Parathyroid adenoma (tissue), 2 donors: ENCODE data around the gene CAMSAP2.

Experiments
- H2AFZ ChIP-seq: fragments of 300-600 bp; sonication (generic); one replicate; pipeline ENCODE4 v1.7.0; 2017; ENCODE audit warnings: antibody characterized with exemption, mild to moderate bottlenecking
- H3K27ac ChIP-seq: fragments of 300-600 bp; sonication (generic); one replicate; pipeline ENCODE4 v1.7.0; 2017
- H3K27me3 ChIP-seq: fragments of 300-600 bp; sonication (generic); one replicate; pipeline ENCODE4 v1.7.0; 2017; ENCODE audit warnings: low read length; ENCODE audit not compliant: control insufficient read depth, insufficient read depth
- H3K36me3 ChIP-seq: fragments of 300-600 bp; sonication (generic); one replicate; pipeline ENCODE4 v1.7.0; 2017; ENCODE audit warnings: low read length; ENCODE audit not compliant: control insufficient read depth, insufficient read depth
- H3K4me1 ChIP-seq: fragments of 300-600 bp; sonication (generic); one replicate; pipeline ENCODE4 v1.7.0; 2017; ENCODE audit warnings: control low read depth
- H3K4me2 ChIP-seq: fragments of 300-600 bp; sonication (generic); one replicate; pipeline ENCODE4 v1.7.0; 2017; ENCODE audit warnings: low read length
- H3K4me3 ChIP-seq: fragments of 300-600 bp; sonication (generic); one replicate; pipeline ENCODE4 v1.7.0; 2017; ENCODE audit warnings: low read depth, low read length
- H3K79me2 ChIP-seq: fragments of 300-600 bp; sonication (generic); one replicate; pipeline ENCODE4 v1.7.0; 2017; ENCODE audit warnings: control low read depth
- H3K9ac ChIP-seq: fragments of 300-600 bp; sonication (generic); one replicate; pipeline ENCODE4 v1.7.0; 2017; ENCODE audit warnings: mild to moderate bottlenecking
- H3K9me3 ChIP-seq: fragments of 300-600 bp; sonication (generic); one replicate; pipeline ENCODE4 v1.7.0; 2017; ENCODE audit warnings: low read length; ENCODE audit not compliant: control insufficient read depth
- CTCF ChIP-seq: fragments of 300-600 bp; sonication (generic); IDR thresholded peaks from one replicate; pipeline ENCODE4 v1.7.0; 2017; ENCODE audit warnings: antibody characterized with exemption, mild to moderate bottlenecking
- donor health status: primary hyperparathyroidism.

Gene CAMSAP2

DNA sequence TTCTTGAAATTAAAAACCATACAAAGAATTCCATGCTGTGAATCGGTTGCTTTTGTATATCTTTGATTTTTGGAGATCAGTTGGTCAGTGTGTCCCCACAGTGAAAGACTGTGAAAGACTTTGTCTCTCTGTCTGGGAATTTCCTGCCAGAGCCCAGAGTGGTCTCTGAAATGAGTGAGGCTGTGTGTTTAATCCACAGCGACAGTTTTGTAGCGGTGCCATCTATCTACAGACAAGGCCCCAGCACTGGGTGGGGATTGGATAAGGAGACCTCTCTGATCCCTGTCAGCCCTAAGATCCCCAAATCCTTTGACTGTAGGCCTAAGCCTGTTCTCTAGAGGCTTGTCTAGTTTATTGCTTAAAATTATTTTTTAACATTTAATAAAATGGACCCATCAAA, 144.4 kb downstream of the CAMSAP2 start:
- H3K79me2 ChIP-seq = no peaks in the 10 kb centered on the region
- no peak for TF ChIP-seq CTCF
- H3K36me3 ChIP-seq = no peaks in the 10 kb centered on the region
- H3K4me1 ChIP-seq = no peaks in the 10 kb centered on the region
- H3K9ac ChIP-seq = no peak overlapping the region
- no peak overlapping the region for H3K4me2 ChIP-seq
- H2AFZ ChIP-seq = no peak overlapping the region
- no peak overlapping the region for H3K27ac ChIP-seq
- H3K9me3 ChIP-seq = no peaks in the 10 kb centered on the region
- H3K4me3 ChIP-seq = no peak overlapping the region
- H3K27me3 ChIP-seq = no peaks in the 10 kb centered on the region

DNA sequence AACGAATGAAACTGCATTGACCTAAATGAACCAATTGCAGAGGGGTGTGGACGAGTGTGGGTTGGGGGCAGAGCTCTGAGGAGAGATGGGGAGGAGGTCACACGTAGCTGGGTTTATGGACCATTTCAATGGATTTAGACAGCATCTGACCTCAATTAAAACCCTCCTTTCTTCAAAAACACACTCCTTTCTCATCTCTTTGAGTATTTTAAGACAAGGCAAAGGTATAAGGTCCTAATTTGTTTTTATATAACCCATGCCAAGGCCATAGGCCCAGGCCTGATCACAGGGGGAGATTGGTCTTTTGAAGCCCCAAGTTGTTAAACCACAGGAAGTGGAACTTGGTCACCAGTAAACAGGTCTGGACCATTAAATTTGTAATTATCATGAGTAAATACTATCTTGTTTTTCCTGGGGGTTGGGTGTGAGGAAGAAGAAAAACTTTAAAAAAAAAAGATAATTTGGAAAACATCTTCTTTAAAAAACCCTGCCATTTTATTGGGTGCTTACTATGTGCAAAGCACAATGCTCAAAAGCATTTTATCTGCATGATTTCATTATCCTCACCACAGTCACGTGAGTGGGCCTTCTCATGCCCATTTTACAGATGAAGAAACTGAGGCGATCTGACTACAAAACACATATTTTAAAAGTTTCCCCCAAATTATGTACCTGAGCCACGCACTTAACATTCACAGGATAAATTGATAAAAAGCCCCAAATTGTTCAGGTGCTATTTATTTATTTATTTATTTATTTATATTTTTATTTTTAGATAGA, 147.1 kb downstream of the CAMSAP2 start:
- TF ChIP-seq CTCF = no peak
- Histone ChIP-seq H3K9ac (no peak overlapping the region), H3K27me3 (peaks cover 3% of the 10 kb centered on the region), H3K4me1 (no peaks in the 10 kb centered on the region), H3K27ac (no peak overlapping the region), H3K4me2 (no peak overlapping the region), H3K4me3 (no peak overlapping the region), H3K36me3 (no peaks in the 10 kb centered on the region), H3K79me2 (no peaks in the 10 kb centered on the region), H3K9me3 (no peaks in the 10 kb centered on the region), H2AFZ (no peak overlapping the region)

- Histone ChIP-seq H3K4me2 (no peak overlapping the region), H3K27ac (no peak overlapping the region), H2AFZ (no peak overlapping the region), H3K27me3 (peaks cover 3% of the 10 kb centered on the region), H3K4me1 (no peaks in the 10 kb centered on the region), H3K79me2 (no peaks in the 10 kb centered on the region), H3K9me3 (no peaks in the 10 kb centered on the region), H3K9ac (no peak overlapping the region), H3K4me3 (no peak overlapping the region), H3K36me3 (no peaks in the 10 kb centered on the region)
- no peak for TF ChIP-seq CTCF
Measured at GRCh38 chr1:200886594-200886993, 147.9 kb downstream of the CAMSAP2 start.

- H3K4me1 ChIP-seq = no peaks in the 10 kb centered on the region
- no peak overlapping the region for H3K4me3 ChIP-seq
- H3K79me2 ChIP-seq = no peaks in the 10 kb centered on the region
- no peaks in the 10 kb centered on the region for H3K9me3 ChIP-seq
- no peak overlapping the region for H2AFZ ChIP-seq
- no peaks in the 10 kb centered on the region for H3K36me3 ChIP-seq
- TF ChIP-seq CTCF = no peak
- no peak overlapping the region for H3K9ac ChIP-seq
- peaks cover 3% of the 10 kb centered on the region for H3K27me3 ChIP-seq
- no peak overlapping the region for H3K4me2 ChIP-seq
- H3K27ac ChIP-seq = no peak overlapping the region
Measured at GRCh38 chr1:200887036-200887435, 148.3 kb downstream of the CAMSAP2 start.

- H3K4me1 ChIP-seq = no peaks in the 10 kb centered on the region
- H3K79me2 ChIP-seq = no peaks in the 10 kb centered on the region
- no peak overlapping the region for H3K9ac ChIP-seq
- H3K9me3 ChIP-seq = no peaks in the 10 kb centered on the region
- no peak overlapping the region for H2AFZ ChIP-seq
- no peak overlapping the region for H3K4me3 ChIP-seq
- H3K27me3 ChIP-seq = peaks cover 3% of the 10 kb centered on the region
- no peaks in the 10 kb centered on the region for H3K36me3 ChIP-seq
- H3K4me2 ChIP-seq = no peak overlapping the region
- H3K27ac ChIP-seq = no peak overlapping the region
- TF ChIP-seq CTCF = no peak
Measured at GRCh38 chr1:200887772-200888348, 149.2 kb downstream of the CAMSAP2 start.
